Measurements from ENCODE around the gene AP2A2.

AP2A2 gene

GRCh38 chr11:925496-926301 is at the start of gene AP2A2:
AP2A2 (plus strand) TSS chr11:925870; CDS start chr11:926022, 152 bp downstream.
- DNase-seq: peak; percentile 82

- DNase-seq: peak; percentile 20
Observed at GRCh38 chr11:876545-876944, 49.1 kb upstream of the AP2A2 start.

- DNase-seq: no peak
Observed at GRCh38 chr11:877565-877964, 48.1 kb upstream of the AP2A2 start.

- no peak for DNase-seq
Observed at GRCh38 chr11:880447-880846, 45.2 kb upstream of the AP2A2 start.

GRCh38 chr11:882596-882995 is 43.1 kb upstream of the AP2A2 start:
- DNase-seq: no peak

GRCh38 chr11:883527-883926 is 42.1 kb upstream of the AP2A2 start:
- DNase-seq: no peak

- DNase-seq: no peak
Observed at GRCh38 chr11:884578-885070, 41.0 kb upstream of the AP2A2 start.

GRCh38 chr11:886568-886967 is 39.1 kb upstream of the AP2A2 start:
- DNase-seq: no peak

GRCh38 chr11:887589-887988 is 38.1 kb upstream of the AP2A2 start:
- no peak for DNase-seq

- DNase-seq: no peak
Observed at GRCh38 chr11:888310-889212, 37.1 kb upstream of the AP2A2 start.

- DNase-seq: no peak
Observed at GRCh38 chr11:889257-889656, 36.4 kb upstream of the AP2A2 start.

- no peak for DNase-seq
Observed at GRCh38 chr11:889687-890475, 35.8 kb upstream of the AP2A2 start.

- DNase-seq: no peak
Observed at GRCh38 chr11:890794-891540, 34.7 kb upstream of the AP2A2 start.

GRCh38 chr11:893008-893654 is 32.5 kb upstream of the AP2A2 start:
- no peak for DNase-seq

GRCh38 chr11:894575-895201 is 31.0 kb upstream of the AP2A2 start:
- DNase-seq: no peak

- DNase-seq: no peak
Observed at GRCh38 chr11:895331-896110, 30.1 kb upstream of the AP2A2 start.

GRCh38 chr11:897253-898142 is 28.2 kb upstream of the AP2A2 start:
- DNase-seq: no peak

GRCh38 chr11:898143-898511 is 27.5 kb upstream of the AP2A2 start:
- DNase-seq: peak; percentile 1

- DNase-seq: no peak
Observed at GRCh38 chr11:898540-899190, 27.0 kb upstream of the AP2A2 start.
